ENCODE data around the gene LRMDA. TPM values are rescaled to one million over a fixed set of nuclear protein-coding genes. Genes with fewer than 3 reads are reported as not detected.

Gene LRMDA
- total and polyA plus RNA-seq, 2 of the 13 experiments (the other 11 are each of a cell fraction or from before 2014, with no cell fraction given) = 13.4 to 22.0 TPM

DNA sequence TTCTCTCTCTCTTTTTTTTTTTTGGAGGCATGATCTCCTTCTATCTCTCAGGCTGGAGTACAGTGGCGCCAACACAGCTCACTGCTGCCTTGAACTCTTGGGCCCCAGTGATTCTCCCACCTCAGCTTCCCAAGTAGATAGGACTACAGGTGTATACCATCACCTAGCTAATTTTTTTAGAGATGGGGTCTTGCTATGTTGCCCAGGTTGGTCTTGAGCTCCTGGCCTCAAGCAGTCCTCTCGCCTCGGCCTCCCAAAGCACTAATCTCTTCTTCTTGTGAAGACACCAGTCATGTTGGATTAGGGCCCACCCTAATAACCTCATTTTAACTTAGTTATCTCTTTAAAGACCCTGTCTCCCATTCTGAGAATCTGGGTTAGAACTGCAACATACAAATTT is 45.6 kb downstream of the LRMDA start:
- CTCF ChIA-PET (ENCODE audit: low intra/inter-chr PET ratio, low total read pairs) = no interaction called here
- no peak for ATAC-seq
- in situ Hi-C loops (cut with HindIII; ENCODE audit: extremely low pct_ligation_motif_present, low pct_unique_long_range_greater_than_20kb) = no loop called here
- no TSS peak for BruUV-seq (replicated peaks)
- H3K9ac ChIP-seq (ENCODE audit: insufficient read depth, low read depth, low read length) = no peak overlapping the region
- no peak overlapping the region for H3K4me3 ChIP-seq (replicated peaks in 1 of 3; ENCODE audit: insufficient read depth in 1 of 3, low read depth in 2 of 3, low read length in 3 of 3)
- 98% methylated on average over 3 of the region's 3 CpGs for WGBS (ENCODE audit: low lambda C conversion rate)
- no peaks in the 10 kb centered on the region for H3K9me3 ChIP-seq (ENCODE audit: low read length)
- H3K27ac ChIP-seq (ENCODE audit: extremely low read length, insufficient read depth, low read length) = no peak overlapping the region
- H3K79me2 ChIP-seq (ENCODE audit: insufficient read depth, low read length) = no peaks in the 10 kb centered on the region
- H3K4me2 ChIP-seq (ENCODE audit: low read depth, low read length) = no peak overlapping the region
- no peaks in the 10 kb centered on the region for H4K20me1 ChIP-seq (ENCODE audit: insufficient read depth, low read length)
- intact Hi-C loops (cut with micrococcal nuclease; ENCODE audit: unreplicated experiment) = no loop called here
- H3K4me1 ChIP-seq (ENCODE audit: insufficient read depth, low read length) = peaks cover 30% of the 10 kb centered on the region
- H2AFZ ChIP-seq (ENCODE audit: low read length) = no peak overlapping the region
- H3K27me3 ChIP-seq (ENCODE audit: control insufficient read depth in 1 of 2, insufficient read depth in 2 of 2, low read length in 2 of 2) = no peaks in the 10 kb centered on the region
- 0 out of 5 replicates have a peak, but pooled peaks cover 0 to 3% of the 10 kb centered on the region in 2 experiments for H3K36me3 ChIP-seq (replicated peaks in 1 of 2; ENCODE audit: control insufficient read depth in 1 of 2, insufficient read depth in 2 of 2, low read length in 2 of 2)
- POLR2A ChIA-PET = no interaction called here
- no peak for TF ChIP-seq NPAS2 (CRISPR knock-in tag; IDR thresholded peaks at IDR 0.05; ENCODE audit: borderline replicate concordance)
- TF ChIP-seq RARG (CRISPR knock-in tag; IDR thresholded peaks at IDR 0.05; ENCODE audit: low read depth) = no peak
- no peak for TF ChIP-seq MAZ (IDR thresholded peaks at IDR 0.05; ENCODE audit: borderline replicate concordance, low read depth, low read length)
- no peak for TF ChIP-seq MAZ (CRISPR knock-in tag; IDR thresholded peaks at IDR 0.05; ENCODE audit: low read depth)
- TF ChIP-seq HHEX (CRISPR knock-in tag; IDR thresholded peaks at IDR 0.05) = no peak
- peak; percentile 69 for TF ChIP-seq ZNF121 (CRISPR knock-in tag; IDR thresholded peaks at IDR 0.05)
- TF ChIP-seq MED1 (CRISPR knock-in tag; IDR thresholded peaks at IDR 0.05) = no peak
- TF ChIP-seq, protein P1, sequence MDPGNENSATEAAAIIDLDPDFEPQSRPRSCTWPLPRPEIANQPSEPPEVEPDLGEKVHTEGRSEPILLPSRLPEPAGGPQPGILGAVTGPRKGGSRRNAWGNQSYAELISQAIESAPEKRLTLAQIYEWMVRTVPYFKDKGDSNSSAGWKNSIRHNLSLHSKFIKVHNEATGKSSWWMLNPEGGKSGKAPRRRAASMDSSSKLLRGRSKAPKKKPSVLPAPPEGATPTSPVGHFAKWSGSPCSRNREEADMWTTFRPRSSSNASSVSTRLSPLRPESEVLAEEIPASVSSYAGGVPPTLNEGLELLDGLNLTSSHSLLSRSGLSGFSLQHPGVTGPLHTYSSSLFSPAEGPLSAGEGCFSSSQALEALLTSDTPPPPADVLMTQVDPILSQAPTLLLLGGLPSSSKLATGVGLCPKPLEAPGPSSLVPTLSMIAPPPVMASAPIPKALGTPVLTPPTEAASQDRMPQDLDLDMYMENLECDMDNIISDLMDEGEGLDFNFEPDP (CRISPR knock-in tag; conservative IDR thresholded peaks at IDR 0.05) = no peak
- DNase-seq (ENCODE audit: low spot score) = no peak
- FAIRE-seq = no peak

DNA sequence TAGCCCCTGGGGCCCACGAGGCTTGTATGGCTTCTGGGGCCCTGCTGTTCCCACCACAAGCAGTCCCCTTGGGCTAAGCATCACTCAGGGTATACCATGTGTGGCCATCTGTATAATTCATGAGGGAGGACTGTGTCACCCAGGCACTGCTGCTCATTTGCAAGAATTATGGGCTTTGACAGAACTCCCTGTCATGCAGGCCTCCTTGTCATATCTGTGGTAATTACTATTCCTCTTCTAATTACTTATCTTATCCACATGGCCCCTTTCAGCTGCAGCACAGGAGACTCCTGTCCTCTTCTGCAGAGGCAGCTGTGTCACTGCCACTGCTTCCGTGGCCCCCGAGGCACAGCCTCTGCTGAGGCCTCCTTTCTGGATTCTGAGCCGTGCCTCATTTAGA is 46.3 kb downstream of the LRMDA start:
- no peaks in the 10 kb centered on the region for H3K27me3 ChIP-seq (ENCODE audit: control insufficient read depth in 1 of 2, insufficient read depth in 2 of 2, low read length in 2 of 2)
- no peaks in the 10 kb centered on the region for H3K79me2 ChIP-seq (ENCODE audit: insufficient read depth, low read length)
- H3K4me3 ChIP-seq (replicated peaks in 1 of 3; ENCODE audit: insufficient read depth in 1 of 3, low read depth in 2 of 3, low read length in 3 of 3) = no peak overlapping the region
- H3K36me3 ChIP-seq (replicated peaks in 1 of 2; ENCODE audit: control insufficient read depth in 1 of 2, insufficient read depth in 2 of 2, low read length in 2 of 2) = 0 out of 5 replicates have a peak, but pooled peaks cover 0 to 3% of the 10 kb centered on the region in 2 experiments
- ChIA-PET CTCF (ENCODE audit: low intra/inter-chr PET ratio, low total read pairs) (no interaction called here), POLR2A (no interaction called here)
- intact Hi-C loops (cut with micrococcal nuclease; ENCODE audit: unreplicated experiment) (no loop called here), in situ Hi-C loops (cut with HindIII; ENCODE audit: extremely low pct_ligation_motif_present, low pct_unique_long_range_greater_than_20kb) (no loop called here)
- H2AFZ ChIP-seq (ENCODE audit: low read length) = no peak overlapping the region
- H4K20me1 ChIP-seq (ENCODE audit: insufficient read depth, low read length) = no peaks in the 10 kb centered on the region
- ATAC-seq = no peak
- 93% methylated on average over 4 of the region's 4 CpGs for WGBS (ENCODE audit: low lambda C conversion rate)
- no peak overlapping the region for H3K4me2 ChIP-seq (ENCODE audit: low read depth, low read length)
- H3K4me1 ChIP-seq (ENCODE audit: insufficient read depth, low read length) = peaks cover 30% of the 10 kb centered on the region
- FAIRE-seq = no peak
- no TSS peak for BruUV-seq (replicated peaks)
- H3K9ac ChIP-seq (ENCODE audit: insufficient read depth, low read depth, low read length) = no peak overlapping the region
- DNase-seq (ENCODE audit: low spot score) = no peak
- 0 out of 2 replicates have a peak, but pooled peaks cover under 1% of the 10 kb centered on the region for H3K9me3 ChIP-seq (ENCODE audit: low read length)
- no peak overlapping the region for H3K27ac ChIP-seq (ENCODE audit: extremely low read length, insufficient read depth, low read length)
- TF ChIP-seq IRF2 (CRISPR knock-in tag; IDR thresholded peaks at IDR 0.05) (no peak), ZNF234 (CRISPR knock-in tag; conservative IDR thresholded peaks at IDR 0.05) (no peak), ZSCAN22 (CRISPR knock-in tag; IDR thresholded peaks at IDR 0.05) (no peak), ZNF619 (CRISPR knock-in tag; IDR thresholded peaks at IDR 0.05) (no peak), RFXAP (CRISPR knock-in tag; IDR thresholded peaks at IDR 0.05; ENCODE audit: borderline replicate concordance) (no peak), GTF3A (CRISPR knock-in tag; conservative IDR thresholded peaks at IDR 0.05) (no peak)
- TF ChIP-seq, protein P2, sequence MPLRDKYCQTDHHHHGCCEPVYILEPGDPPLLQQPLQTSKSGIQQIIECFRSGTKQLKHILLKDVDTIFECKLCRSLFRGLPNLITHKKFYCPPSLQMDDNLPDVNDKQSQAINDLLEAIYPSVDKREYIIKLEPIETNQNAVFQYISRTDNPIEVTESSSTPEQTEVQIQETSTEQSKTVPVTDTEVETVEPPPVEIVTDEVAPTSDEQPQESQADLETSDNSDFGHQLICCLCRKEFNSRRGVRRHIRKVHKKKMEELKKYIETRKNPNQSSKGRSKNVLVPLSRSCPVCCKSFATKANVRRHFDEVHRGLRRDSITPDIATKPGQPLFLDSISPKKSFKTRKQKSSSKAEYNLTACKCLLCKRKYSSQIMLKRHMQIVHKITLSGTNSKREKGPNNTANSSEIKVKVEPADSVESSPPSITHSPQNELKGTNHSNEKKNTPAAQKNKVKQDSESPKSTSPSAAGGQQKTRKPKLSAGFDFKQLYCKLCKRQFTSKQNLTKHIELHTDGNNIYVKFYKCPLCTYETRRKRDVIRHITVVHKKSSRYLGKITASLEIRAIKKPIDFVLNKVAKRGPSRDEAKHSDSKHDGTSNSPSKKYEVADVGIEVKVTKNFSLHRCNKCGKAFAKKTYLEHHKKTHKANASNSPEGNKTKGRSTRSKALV (CRISPR knock-in tag; IDR thresholded peaks at IDR 0.05) = no peak
- TF ChIP-seq, protein P3, sequence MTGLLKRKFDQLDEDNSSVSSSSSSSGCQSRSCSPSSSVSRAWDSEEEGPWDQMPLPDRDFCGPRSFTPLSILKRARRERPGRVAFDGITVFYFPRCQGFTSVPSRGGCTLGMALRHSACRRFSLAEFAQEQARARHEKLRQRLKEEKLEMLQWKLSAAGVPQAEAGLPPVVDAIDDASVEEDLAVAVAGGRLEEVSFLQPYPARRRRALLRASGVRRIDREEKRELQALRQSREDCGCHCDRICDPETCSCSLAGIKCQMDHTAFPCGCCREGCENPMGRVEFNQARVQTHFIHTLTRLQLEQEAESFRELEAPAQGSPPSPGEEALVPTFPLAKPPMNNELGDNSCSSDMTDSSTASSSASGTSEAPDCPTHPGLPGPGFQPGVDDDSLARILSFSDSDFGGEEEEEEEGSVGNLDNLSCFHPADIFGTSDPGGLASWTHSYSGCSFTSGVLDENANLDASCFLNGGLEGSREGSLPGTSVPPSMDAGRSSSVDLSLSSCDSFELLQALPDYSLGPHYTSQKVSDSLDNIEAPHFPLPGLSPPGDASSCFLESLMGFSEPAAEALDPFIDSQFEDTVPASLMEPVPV (CRISPR knock-in tag; IDR thresholded peaks at IDR 0.05) = no peak

Data from HepG2 (cell line).